CD4-positive, alpha-beta T cell (primary cell): Measurements from ENCODE around the gene RAB11FIP3. TPM values are rescaled to one million over a fixed set of nuclear protein-coding genes. Genes with fewer than 3 reads are reported as not detected.

ENCODE experiments used
- ATAC-seq: fragments of 200-7000 bp; cut with Tn5 transposase; one replicate; pipeline ENCODE4 v1.10.0; 2022; ENCODE audit warnings: mild to moderate bottlenecking; ENCODE audit not compliant: poor library complexity
- CTCF ChIA-PET: fragments of 350-600 bp; sonication (Branson Sonifier 250); formaldehyde crosslinking; loops from one replicate; lab custom pipeline; 2021; ENCODE audit warnings: antibody characterized with exemption, inconsistent platforms; lab: Charles Lee
- POLR2A ChIA-PET: fragments of 350-600 bp; sonication (Branson Sonifier 250); formaldehyde crosslinking; loops from one replicate; lab custom pipeline; 2021; ENCODE audit warnings: antibody characterized with exemption, inconsistent platforms; lab: Charles Lee
- DNase-seq, 14 experiments: peaks; one replicate each; pipeline ENCODE4 v3.0.0-alpha.2; 2013 to 2020; ENCODE audit warnings: mixed read lengths in 2 of 14
- H3K27ac ChIP-seq, 2 donors: one replicate each; pipeline versions ENCODE4 v1.5.1 to v1.7.0; 2013; ENCODE audit warnings: low read length in 2 of 2, low read depth in 1 of 2, mild to moderate bottlenecking in 1 of 2
- H3K27me3 ChIP-seq, 2 experiments: 1 replicate in 1 of 2; 2 replicates in 1 of 2; pipeline versions ENCODE4 v1.6.1 to v1.7.0; 2013; ENCODE audit warnings: low read length in 2 of 2, control low read depth in 1 of 2, mild to moderate bottlenecking in 1 of 2, moderate library complexity in 1 of 2; ENCODE audit not compliant: insufficient read depth in 2 of 2, control insufficient read depth in 1 of 2
- H3K36me3 ChIP-seq: one replicate; pipeline ENCODE4 v1.6.1; 2013; ENCODE audit warnings: low read length, control low read depth; ENCODE audit not compliant: insufficient read depth
- H3K4me1 ChIP-seq: one replicate; pipeline ENCODE4 v1.6.1; 2013; ENCODE audit warnings: low read length, control low read depth; ENCODE audit not compliant: insufficient read depth
- H3K4me3 ChIP-seq: one replicate; pipeline ENCODE4 v1.5.1; 2013; ENCODE audit warnings: mild to moderate bottlenecking, low read length, moderate library complexity
- H3K9me3 ChIP-seq, 2 experiments: 1 replicate in 1 of 2; 2 replicates in 1 of 2; pipeline versions ENCODE4 v1.6.1 to v1.7.0; 2013; ENCODE audit warnings: low read length in 2 of 2, mild to moderate bottlenecking in 2 of 2, control low read depth in 1 of 2, moderate library complexity in 1 of 2; ENCODE audit not compliant: control insufficient read depth in 1 of 2, insufficient read depth in 1 of 2
- H3K27ac Mint-ChIP-seq: one replicate; pipeline ENCODE4 v1.8.0; 2020; ENCODE audit warnings: mixed read lengths
- H3K27me3 Mint-ChIP-seq: one replicate; pipeline ENCODE4 v1.8.0; 2021; ENCODE audit warnings: mixed read lengths
- H3K36me3 Mint-ChIP-seq: one replicate; pipeline ENCODE4 v1.8.0; 2021; ENCODE audit warnings: low read depth, mixed read lengths
- H3K4me1 Mint-ChIP-seq: one replicate; pipeline ENCODE4 v1.8.0; 2021; ENCODE audit warnings: low read depth, mixed read lengths
- H3K4me3 Mint-ChIP-seq: one replicate; pipeline ENCODE4 v1.8.0; 2020; ENCODE audit warnings: mild to moderate bottlenecking, mixed read lengths
- H3K9me3 Mint-ChIP-seq: one replicate; pipeline ENCODE4 v1.8.0; 2020; ENCODE audit warnings: mixed read lengths
- CTCF ChIP-seq: fragments of 200-600 bp; IDR thresholded peaks from one replicate; pipeline ENCODE4 v1.8.0; 2022; ENCODE audit warnings: antibody characterized with exemption, mild to moderate bottlenecking
- intact Hi-C, 2 experiments: fragments of 100-400 bp; cut with DNase I in 1 of 2; cut with micrococcal nuclease in 1 of 2; formaldehyde crosslinking; loops; one replicate each; pipeline versions ENCODE4 v1.15.1 to v1.9.0; 2023 to 2025; cut with DNase I, micrococcal nuclease
- total RNA-seq, 174 experiments: library from RNA in 2 of 174; stranded (reverse) in 2 of 174; gene quantifications; one replicate each; pipeline ENCODE4 v1.2.3 and lab custom pipeline; 2021 to 2026

RAB11FIP3 gene
- total RNA-seq, 2 experiments from 2014 or later, result 28.4 to 29.0 TPM

DNA sequence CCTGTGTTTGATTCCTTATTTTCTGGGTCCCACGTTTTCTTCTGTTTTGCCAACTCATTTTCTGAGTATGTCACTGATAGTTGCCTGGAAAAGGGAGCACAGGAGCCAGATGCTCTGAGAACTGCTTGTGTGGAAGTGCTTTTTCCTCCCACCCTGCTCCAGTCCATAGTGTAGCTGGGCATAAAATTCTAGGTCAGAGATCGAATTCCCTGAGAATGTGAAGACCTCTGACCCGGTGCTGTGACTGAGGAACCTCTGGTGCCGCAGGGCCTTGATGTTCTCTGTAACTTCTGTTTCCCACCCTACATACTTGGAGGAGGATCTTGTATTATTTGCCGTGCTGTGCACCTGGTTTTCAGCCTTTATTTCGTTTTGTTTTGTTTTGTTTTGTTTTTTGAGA is 82.5 kb downstream of the RAB11FIP3 start:
- no peak for DNase-seq
- ATAC-seq, result no peak
- H3K27ac ChIP-seq, result no peak overlapping the region

DNA sequence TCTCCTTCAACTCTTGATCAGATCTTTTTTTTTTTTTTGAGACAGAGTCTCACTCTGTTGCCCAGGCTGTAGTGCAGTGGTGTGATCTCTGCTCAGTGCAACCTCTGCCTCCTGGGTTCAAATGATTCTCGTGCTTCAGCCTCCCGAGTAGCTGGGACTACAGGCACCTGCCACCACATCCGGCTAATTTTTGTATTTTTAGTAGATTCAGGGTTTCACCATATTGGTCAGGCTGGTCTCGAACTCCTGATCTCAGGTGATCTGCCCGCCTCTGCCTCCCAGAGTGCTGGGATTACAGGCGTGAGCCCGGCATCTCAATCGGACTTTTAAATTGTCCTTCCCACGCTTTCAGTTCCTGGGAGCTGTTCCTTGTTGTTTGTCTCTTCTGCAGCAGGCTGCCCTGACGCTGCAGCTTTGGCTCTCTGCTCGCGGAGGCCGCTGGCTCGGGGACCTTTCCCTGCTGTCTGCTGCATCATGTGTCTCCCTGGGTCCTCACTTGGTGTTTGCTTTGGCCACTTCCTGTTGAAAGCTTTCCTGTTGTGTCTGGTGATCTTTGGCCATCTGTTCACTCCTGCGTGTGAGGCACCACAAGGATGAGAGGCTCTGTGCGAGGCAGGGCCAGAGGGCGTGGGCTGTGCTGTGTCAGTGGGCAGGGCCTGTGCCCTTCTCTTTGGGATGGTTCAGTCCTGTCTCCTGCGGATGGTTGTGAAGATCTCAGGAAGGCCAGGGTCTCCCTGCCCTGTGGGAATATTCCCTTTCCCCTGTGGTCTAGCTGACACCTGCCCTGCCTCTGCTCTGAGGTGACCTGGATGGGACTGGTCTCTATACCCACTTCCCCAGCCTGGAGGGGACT is 83.7 kb downstream of the RAB11FIP3 start:
- H3K36me3 Mint-ChIP-seq, result no peaks in the 10 kb centered on the region
- H3K4me3 ChIP-seq, result no peak overlapping the region
- DNase-seq (no peak), ATAC-seq (no peak)
- H3K9me3 ChIP-seq, result no peaks in the 10 kb centered on the region
- no peaks in the 10 kb centered on the region for H3K4me1 Mint-ChIP-seq
- TF ChIP-seq CTCF, result no peak
- H3K27ac Mint-ChIP-seq, result no peak overlapping the region
- no peaks in the 10 kb centered on the region for H3K4me1 ChIP-seq
- H3K27me3 ChIP-seq, result no peaks in the 10 kb centered on the region
- intact Hi-C loops, result no loop called here
- H3K36me3 ChIP-seq, result no peaks in the 10 kb centered on the region
- CTCF ChIA-PET, result no interaction called here
- H3K9me3 Mint-ChIP-seq, result no peaks in the 10 kb centered on the region
- no peak overlapping the region for H3K4me3 Mint-ChIP-seq
- POLR2A ChIA-PET, result no interaction called here
- no peak overlapping the region for H3K27ac ChIP-seq
- no peaks in the 10 kb centered on the region for H3K27me3 Mint-ChIP-seq

More for the DNA sequence above, 82.5 kb downstream of the RAB11FIP3 start:
- H3K4me1 ChIP-seq, result no peaks in the 10 kb centered on the region
- Mint-ChIP-seq H3K9me3 (no peaks in the 10 kb centered on the region), H3K27me3 (no peaks in the 10 kb centered on the region), H3K36me3 (no peaks in the 10 kb centered on the region), H3K4me1 (no peaks in the 10 kb centered on the region), H3K4me3 (no peak overlapping the region), H3K27ac (no peak overlapping the region)
- no peaks in the 10 kb centered on the region for H3K27me3 ChIP-seq
- POLR2A ChIA-PET, result no interaction called here
- no peaks in the 10 kb centered on the region for H3K9me3 ChIP-seq
- no peaks in the 10 kb centered on the region for H3K36me3 ChIP-seq
- no peak overlapping the region for H3K4me3 ChIP-seq
- TF ChIP-seq CTCF, result no peak
- CTCF ChIA-PET, result no interaction called here
- intact Hi-C loops, result no loop called here

- DNase-seq (no peak), ATAC-seq (no peak)
- no peaks in the 10 kb centered on the region for H3K4me1 ChIP-seq
- H3K27ac ChIP-seq, result no peak overlapping the region
- H3K36me3 ChIP-seq, result no peaks in the 10 kb centered on the region
- no peaks in the 10 kb centered on the region for H3K9me3 Mint-ChIP-seq
- ChIA-PET POLR2A (no interaction called here), CTCF (no interaction called here)
- H3K27ac Mint-ChIP-seq, result no peak overlapping the region
- no peaks in the 10 kb centered on the region for H3K27me3 Mint-ChIP-seq
- intact Hi-C loops, result no loop called here
- TF ChIP-seq CTCF, result no peak
- H3K27me3 ChIP-seq, result no peaks in the 10 kb centered on the region
- H3K4me3 ChIP-seq, result no peak overlapping the region
- H3K4me3 Mint-ChIP-seq, result no peak overlapping the region
- no peaks in the 10 kb centered on the region for H3K9me3 ChIP-seq
- H3K4me1 Mint-ChIP-seq, result no peaks in the 10 kb centered on the region
- peaks cover 5% of the 10 kb centered on the region for H3K36me3 Mint-ChIP-seq
Measured at GRCh38 chr16:510066-510825, 84.8 kb downstream of the RAB11FIP3 start.
